Thyroid gland (tissue), 4 donors: ENCODE results near the gene FFAR4. TPM values are rescaled to one million over a fixed set of nuclear protein-coding genes. Genes with fewer than 3 reads are reported as not detected.

Experiments
- DNase-seq, 2 donors: peaks; one replicate each; pipeline ENCODE4 v3.0.0-alpha.2; 2019
- H3K27ac ChIP-seq, 3 donors: fragments of 200-600 bp; sonication (generic); 1 replicate in 2 of 3; 2 replicates in 1 of 3; pipeline ENCODE4 v1.5.1; 2016 to 2019; ENCODE audit warnings: mild to moderate bottlenecking in 1 of 3, moderate library complexity in 1 of 3
- H3K27me3 ChIP-seq: fragments of 200-600 bp; sonication (generic); one replicate; pipeline ENCODE4 v1.5.1; 2019
- H3K36me3 ChIP-seq, 2 donors: fragments of 200-600 bp; sonication (generic); one replicate each; pipeline ENCODE4 v1.5.1; 2016 to 2019
- H3K4me1 ChIP-seq, 2 donors: fragments of 200-600 bp; sonication (generic); one replicate each; pipeline ENCODE4 v1.5.1; 2017 to 2019
- H3K4me3 ChIP-seq, 3 donors: fragments of 200-600 bp; sonication (generic); replicated peaks in 1 of 3; 1 replicate in 2 of 3; 2 replicates in 1 of 3; pipeline ENCODE4 v1.5.1; 2016; ENCODE audit warnings: mild to moderate bottlenecking in 1 of 3
- H3K9me3 ChIP-seq: fragments of 200-600 bp; sonication (generic); one replicate; pipeline ENCODE4 v1.5.1; 2017
- CTCF ChIP-seq, 6 experiments: fragments of 200-600 bp in 3 of 6; fragments of 450-650 bp in 3 of 6; sonication (generic) in 3 of 6; IDR thresholded peaks; one replicate each; pipeline ENCODE4 v1.5.1; 2016 to 2019; ENCODE audit warnings: antibody characterized with exemption in 6 of 6, mild to moderate bottlenecking in 2 of 6, inconsistent platforms in 1 of 6, moderate library complexity in 1 of 6
- POLR2A ChIP-seq, 2 donors: fragments of 450-650 bp; IDR thresholded peaks; one replicate each; pipeline ENCODE4 v1.6.1; 2017; ENCODE audit warnings: antibody characterized with exemption in 2 of 2, mild to moderate bottlenecking in 2 of 2, moderate library complexity in 1 of 2
- WGBS, 2 donors: methylation state at CpG; one replicate each; pipeline ENCODE4 v1.1.5; 2017; 5-methylcytosine and 5-hydroxymethylcytosine counted together
- intact Hi-C: fragments of 100-400 bp; cut with DNase I; formaldehyde crosslinking; loops from one replicate; pipeline ENCODE4 v1.15.1; 2023
- total RNA-seq, 4 donors: library from RNA; depleted of rRNA; stranded (reverse); fragments of >200 nt; gene quantifications; one replicate each; pipeline ENCODE4 v1.2.3, GENCODE V29; 2016

FFAR4 gene
- total RNA-seq, 4 donors from 2014 or later: 0.15 to 0.78 (median 0.40) TPM; not detected in 1

GRCh38 chr10:93559490-93559889 is 7.0 kb upstream of the FFAR4 start:
- no peak overlapping the region for H3K4me3 ChIP-seq
- 85 to 96% methylated on average over 9 of the region's 9 CpGs for WGBS, 2 donors
- no peak overlapping the region for H3K27ac ChIP-seq
- intact Hi-C loops: no loop called here
- no peak for DNase-seq
- TF ChIP-seq POLR2A (IDR thresholded peaks at IDR 0.05): no peak
- no peak for TF ChIP-seq CTCF (IDR thresholded peaks at IDR 0.05)
- H3K4me1 ChIP-seq: no peaks in the 10 kb centered on the region
- no peaks in the 10 kb centered on the region for H3K9me3 ChIP-seq
- H3K36me3 ChIP-seq: no peaks in the 10 kb centered on the region
- H3K27me3 ChIP-seq: no peaks in the 10 kb centered on the region

GRCh38 chr10:93560541-93560940 is 5.9 kb upstream of the FFAR4 start:
- Histone ChIP-seq H3K9me3 (no peaks in the 10 kb centered on the region), H3K4me3 (no peak overlapping the region), H3K27ac (no peak overlapping the region), H3K4me1 (no peaks in the 10 kb centered on the region), H3K36me3 (no peaks in the 10 kb centered on the region), H3K27me3 (no peaks in the 10 kb centered on the region)
- no peak for DNase-seq
- WGBS, 2 donors: 87 to 94% methylated on average over 6 of the region's 6 CpGs
- intact Hi-C loops: no loop called here
- TF ChIP-seq POLR2A (IDR thresholded peaks at IDR 0.05): no peak
- TF ChIP-seq CTCF (IDR thresholded peaks at IDR 0.05): no peak

GRCh38 chr10:93565446-93565845 is 1.0 kb upstream of the FFAR4 start:
- peaks cover 10% of the 10 kb centered on the region for H3K27me3 ChIP-seq
- WGBS, 2 donors: 82 to 85% methylated on average over 3 of the region's 3 CpGs
- intact Hi-C loops: no loop called here

GRCh38 chr10:93567277-93568104 is 1.0 kb downstream of the FFAR4 start:
- no peaks in the 10 kb centered on the region for H3K9me3 ChIP-seq
- intact Hi-C loops: no loop called here
- TF ChIP-seq CTCF (IDR thresholded peaks at IDR 0.05): no peak
- no peak for TF ChIP-seq POLR2A (IDR thresholded peaks at IDR 0.05)
- H3K4me3 ChIP-seq: no peak overlapping the region
- WGBS, 2 donors: 12 to 14% methylated on average over 25 to 33 of the region's 33 CpGs
- H3K27me3 ChIP-seq: peaks cover 10% of the 10 kb centered on the region
- no peak for DNase-seq
- no peaks in the 10 kb centered on the region for H3K36me3 ChIP-seq
- H3K4me1 ChIP-seq: peaks cover 0 to 6% of the 10 kb centered on the region in 2 donors
- no peak overlapping the region for H3K27ac ChIP-seq

More at GRCh38 chr10:93565446-93565845, 1.0 kb upstream of the FFAR4 start:
- Histone ChIP-seq H3K4me3 (no peak overlapping the region), H3K4me1 (peaks cover 0 to 6% of the 10 kb centered on the region in 2 donors), H3K9me3 (no peaks in the 10 kb centered on the region), H3K36me3 (no peaks in the 10 kb centered on the region), H3K27ac (no peak overlapping the region)
- DNase-seq: no peak
- TF ChIP-seq POLR2A (IDR thresholded peaks at IDR 0.05) (no peak), CTCF (IDR thresholded peaks at IDR 0.05) (no peak)

GRCh38 chr10:93568105-93568390 is 1.6 kb downstream of the FFAR4 start:
- no peaks in the 10 kb centered on the region for H3K36me3 ChIP-seq
- H3K9me3 ChIP-seq: no peaks in the 10 kb centered on the region
- WGBS, 2 donors: 2 to 5% methylated on average over 14 to 21 of the region's 21 CpGs
- DNase-seq: no peak
- no peak for TF ChIP-seq POLR2A (IDR thresholded peaks at IDR 0.05)
- TF ChIP-seq CTCF (IDR thresholded peaks at IDR 0.05): no peak
- H3K4me3 ChIP-seq: no peak overlapping the region
- intact Hi-C loops: no loop called here
- H3K27me3 ChIP-seq: peaks cover 10% of the 10 kb centered on the region
- no peak overlapping the region for H3K27ac ChIP-seq
- H3K4me1 ChIP-seq: peaks cover 0 to 6% of the 10 kb centered on the region in 2 donors
